Muscle of leg (tissue), 11 donors: ENCODE data around the gene PLA2G4A. TPM values are rescaled to one million over a fixed set of nuclear protein-coding genes. Genes with fewer than 3 reads are reported as not detected.

Experiments
- DNase-seq: peaks from one replicate; pipeline ENCODE4 v3.0.0; 2013
- H3K27ac ChIP-seq: one replicate; pipeline ENCODE4 v1.5.1; 2013; ENCODE audit warnings: mild to moderate bottlenecking, low read length, control low read depth
- H3K27me3 ChIP-seq: one replicate; pipeline ENCODE4 v1.6.1; 2013; ENCODE audit warnings: low read length; ENCODE audit not compliant: control insufficient read depth, insufficient read depth
- H3K36me3 ChIP-seq: one replicate; pipeline ENCODE4 v1.6.1; 2013; ENCODE audit warnings: low read length; ENCODE audit not compliant: control insufficient read depth, insufficient read depth
- H3K4me1 ChIP-seq: one replicate; pipeline ENCODE4 v1.6.1; 2013; ENCODE audit warnings: low read length; ENCODE audit not compliant: control insufficient read depth, insufficient read depth
- H3K4me3 ChIP-seq: one replicate; pipeline ENCODE4 v1.5.1; 2013; ENCODE audit warnings: low read length, control low read depth
- H3K9me3 ChIP-seq: replicated peaks from 2 replicates; pipeline ENCODE4 v1.6.1; 2013; ENCODE audit warnings: low read depth, low read length; ENCODE audit not compliant: control insufficient read depth
- WGBS: methylation state at CpG from one replicate; pipeline ENCODE4 v1.1.5; 2013; ENCODE audit warnings: missing lambda C conversion rate; ENCODE audit not compliant: insufficient coverage; 5-methylcytosine and 5-hydroxymethylcytosine counted together
- polyA plus RNA-seq, 8 donors: library from polyadenylated mRNA; unstranded; fragments of 120-200 nt; gene quantifications; one replicate each; pipeline versions ENCODE4 v1.2.1 to v1.2.3, GENCODE V29; 2013; ENCODE audit warnings: inconsistent platforms in 1 of 8, low replicate concordance in 1 of 8; ENCODE audit not compliant: insufficient read length in 8 of 8, insufficient read depth in 1 of 8
- total RNA-seq: library from RNA; stranded (reverse); fragments of 120-200 nt; gene quantifications from one replicate; pipeline ENCODE4 v1.2.4, GENCODE V29; 2013

The PLA2G4A gene
- total and polyA plus RNA-seq, 9 donors = 2.8 to 7.8 (median 4.1) TPM

DNA sequence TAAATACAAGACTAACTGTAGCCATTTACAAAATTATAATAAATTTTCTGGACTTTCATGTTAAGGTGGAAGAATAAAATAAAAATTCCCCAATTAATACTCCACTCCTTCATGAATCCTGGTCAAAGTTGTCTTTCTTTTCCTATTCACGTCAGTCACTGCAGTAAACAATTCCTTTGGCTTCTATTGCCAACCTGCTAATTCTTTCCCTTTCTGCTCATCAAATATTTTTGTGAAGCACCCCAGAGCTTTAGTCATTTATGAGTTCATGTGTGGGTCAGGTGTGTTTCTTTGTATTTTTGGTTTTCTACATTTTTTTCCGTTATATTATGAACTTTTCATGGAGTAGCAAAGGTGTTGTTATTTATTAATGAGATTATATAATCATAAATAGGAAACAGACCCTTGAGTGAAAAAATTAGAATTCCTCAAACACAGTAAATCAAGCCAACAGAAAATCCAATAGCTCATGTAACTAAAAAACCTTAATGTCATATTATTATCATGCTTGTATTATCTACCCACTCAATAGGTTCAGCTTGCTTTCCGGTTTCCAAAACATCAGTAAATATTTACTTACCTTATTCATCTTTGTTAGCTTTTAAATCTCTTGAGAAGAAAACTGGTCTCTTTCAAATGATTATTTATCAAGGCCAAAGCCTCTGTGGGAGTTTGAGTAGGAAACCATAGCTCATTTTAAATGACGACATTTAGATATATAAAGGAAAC, 29.6 kb upstream of the PLA2G4A start:
- H3K4me3 ChIP-seq = no peak overlapping the region
- DNase-seq = no peak
- no peaks in the 10 kb centered on the region for H3K36me3 ChIP-seq
- H3K9me3 ChIP-seq = peaks cover 2% of the 10 kb centered on the region
- H3K27me3 ChIP-seq = no peaks in the 10 kb centered on the region
- WGBS = no CpG with 5 or more reads among the region's 4 CpGs
- H3K4me1 ChIP-seq = no peaks in the 10 kb centered on the region
- no peak overlapping the region for H3K27ac ChIP-seq

DNA sequence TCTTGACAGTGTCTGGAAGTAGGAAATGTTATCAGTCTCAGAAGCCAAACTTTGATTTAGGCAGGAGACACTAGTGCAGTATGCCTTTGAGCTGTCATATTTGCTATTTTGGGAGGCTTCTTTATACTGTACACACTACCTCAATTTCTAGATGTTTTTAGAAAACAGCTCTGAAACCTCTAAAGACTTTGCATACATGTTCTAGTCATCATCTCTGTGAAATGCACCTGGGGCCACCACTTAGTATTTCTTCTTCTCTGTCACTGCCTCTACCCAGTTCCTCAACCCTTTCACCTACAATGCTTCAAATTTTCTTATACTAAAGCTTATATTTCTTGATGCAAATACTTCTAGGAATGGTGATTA, 29.1 kb upstream of the PLA2G4A start:
- Histone ChIP-seq H3K4me3 (no peak overlapping the region), H3K4me1 (no peaks in the 10 kb centered on the region), H3K9me3 (peaks cover 2% of the 10 kb centered on the region), H3K27me3 (no peaks in the 10 kb centered on the region), H3K36me3 (no peaks in the 10 kb centered on the region), H3K27ac (no peak overlapping the region)
- no peak for DNase-seq

DNA sequence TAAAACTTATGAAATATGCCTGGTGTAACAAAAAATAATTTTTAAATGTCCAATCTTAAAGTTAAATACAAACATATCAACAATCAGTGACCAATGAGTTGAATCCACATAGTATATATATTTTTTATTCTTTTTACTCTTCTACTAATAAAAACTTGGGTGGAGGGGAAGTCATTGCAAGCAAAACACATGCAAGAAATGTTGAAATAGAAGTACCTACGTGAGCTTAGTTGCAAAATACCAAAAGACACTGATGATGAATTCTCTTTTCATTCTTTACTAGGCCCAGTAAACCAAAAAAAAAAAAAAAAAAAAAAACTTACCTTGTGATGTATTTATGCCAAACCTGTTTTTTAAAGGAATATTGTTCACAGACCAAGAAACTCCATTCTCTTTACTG, 26.4 kb upstream of the PLA2G4A start:
- no CpG with 5 or more reads among the region's 1 CpG for WGBS
- H3K9me3 ChIP-seq = no peaks in the 10 kb centered on the region
- no peak for DNase-seq
- H3K4me1 ChIP-seq = no peaks in the 10 kb centered on the region
- H3K27ac ChIP-seq = no peak overlapping the region
- no peaks in the 10 kb centered on the region for H3K36me3 ChIP-seq
- no peaks in the 10 kb centered on the region for H3K27me3 ChIP-seq
- no peak overlapping the region for H3K4me3 ChIP-seq

DNA sequence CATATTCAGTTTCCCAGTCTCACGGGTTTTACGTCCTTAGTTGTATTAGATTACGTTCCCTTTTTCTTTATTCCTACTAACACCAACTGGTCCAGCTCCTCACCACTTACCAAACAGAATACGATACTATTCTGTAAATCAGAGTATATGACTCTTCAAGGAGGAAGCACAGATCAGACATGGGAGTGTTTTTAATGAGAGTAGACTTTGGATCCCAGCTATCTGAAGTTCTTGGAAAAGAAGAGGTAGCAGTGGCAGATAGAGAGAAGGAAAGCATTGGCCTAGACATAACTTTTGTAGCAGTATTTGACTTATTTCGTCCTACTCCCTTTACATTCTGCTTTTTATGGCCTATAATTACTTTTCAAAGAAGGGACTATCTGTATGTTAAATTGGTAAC, 24.1 kb upstream of the PLA2G4A start:
- Histone ChIP-seq H3K27me3 (no peaks in the 10 kb centered on the region), H3K9me3 (no peaks in the 10 kb centered on the region), H3K36me3 (no peaks in the 10 kb centered on the region), H3K4me1 (no peaks in the 10 kb centered on the region), H3K27ac (no peak overlapping the region), H3K4me3 (no peak overlapping the region)
- WGBS = no CpG with 5 or more reads among the region's 5 CpGs
- DNase-seq = no peak

DNA sequence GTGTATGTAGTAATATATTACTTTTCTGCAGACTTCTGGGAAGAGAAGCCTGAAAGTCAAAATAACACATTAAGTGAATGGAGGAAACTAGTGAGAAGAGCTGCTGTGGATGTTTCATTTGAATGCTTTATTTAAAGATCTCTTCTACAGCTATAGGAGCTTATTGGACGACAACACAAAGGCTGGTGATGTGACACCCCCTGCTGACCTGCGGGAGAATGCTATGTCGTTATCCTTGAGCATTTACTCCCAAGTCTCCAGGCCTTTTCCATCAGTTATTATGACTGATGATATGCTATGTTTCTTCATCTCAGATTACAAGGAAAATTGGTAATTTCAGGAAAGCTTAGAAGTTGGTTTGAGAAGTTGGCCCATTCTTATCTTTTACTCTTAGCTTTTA, 22.3 kb upstream of the PLA2G4A start:
- H3K9me3 ChIP-seq = no peaks in the 10 kb centered on the region
- H3K4me1 ChIP-seq = no peaks in the 10 kb centered on the region
- no peaks in the 10 kb centered on the region for H3K36me3 ChIP-seq
- no CpG with 5 or more reads among the region's 3 CpGs for WGBS
- no peaks in the 10 kb centered on the region for H3K27me3 ChIP-seq
- DNase-seq = peak; percentile 25
- H3K4me3 ChIP-seq = no peak overlapping the region
- H3K27ac ChIP-seq = no peak overlapping the region

DNA sequence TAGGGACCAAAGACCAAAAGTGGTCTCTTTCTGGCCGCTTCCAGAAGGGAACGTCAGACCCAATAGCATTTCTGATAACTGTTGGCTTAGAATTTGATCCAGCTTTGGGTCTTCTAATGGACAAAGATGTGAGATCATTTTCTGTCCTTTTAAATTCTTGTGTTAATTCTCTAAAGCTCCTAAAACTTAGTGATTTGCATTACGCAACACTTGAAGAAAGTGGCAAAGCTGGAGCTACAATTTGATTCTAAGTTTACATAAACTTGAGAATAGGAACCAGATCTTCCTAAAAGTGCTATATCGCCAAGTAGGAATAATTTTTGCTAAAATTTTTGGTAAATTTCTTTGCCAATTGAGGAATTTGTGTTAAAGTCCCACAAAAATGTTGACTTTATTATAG, 21.6 kb upstream of the PLA2G4A start:
- Histone ChIP-seq H3K4me1 (no peaks in the 10 kb centered on the region), H3K27ac (no peak overlapping the region), H3K4me3 (no peak overlapping the region), H3K9me3 (no peaks in the 10 kb centered on the region), H3K27me3 (no peaks in the 10 kb centered on the region), H3K36me3 (no peaks in the 10 kb centered on the region)
- DNase-seq = no peak
- 80% methylated on average over 1 of the region's 4 CpGs for WGBS

DNA sequence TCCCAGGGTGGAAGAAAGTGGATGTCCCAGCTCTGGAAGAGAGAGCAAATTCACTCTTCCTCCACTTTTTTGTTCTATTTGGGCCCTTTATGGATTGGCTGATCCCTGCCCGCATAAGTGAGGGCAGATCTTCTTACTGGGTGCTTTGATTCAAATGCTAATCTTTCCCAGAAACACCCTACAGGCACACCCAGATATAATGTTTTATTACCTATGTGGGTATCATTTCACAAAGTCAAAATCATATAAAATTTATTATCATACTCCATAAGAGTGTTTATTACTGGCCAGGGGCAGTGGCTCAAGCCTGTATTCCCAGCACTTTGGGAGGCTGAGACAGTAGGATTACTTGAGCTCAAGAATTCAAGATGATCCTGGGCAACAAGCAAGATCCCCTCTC, 16.9 kb upstream of the PLA2G4A start:
- DNase-seq = no peak
- no peaks in the 10 kb centered on the region for H3K9me3 ChIP-seq
- no peaks in the 10 kb centered on the region for H3K36me3 ChIP-seq
- H3K27ac ChIP-seq = no peak overlapping the region
- no peaks in the 10 kb centered on the region for H3K27me3 ChIP-seq
- no peak overlapping the region for H3K4me3 ChIP-seq
- WGBS = no CpG with 5 or more reads among the region's 1 CpG
- no peaks in the 10 kb centered on the region for H3K4me1 ChIP-seq

DNA sequence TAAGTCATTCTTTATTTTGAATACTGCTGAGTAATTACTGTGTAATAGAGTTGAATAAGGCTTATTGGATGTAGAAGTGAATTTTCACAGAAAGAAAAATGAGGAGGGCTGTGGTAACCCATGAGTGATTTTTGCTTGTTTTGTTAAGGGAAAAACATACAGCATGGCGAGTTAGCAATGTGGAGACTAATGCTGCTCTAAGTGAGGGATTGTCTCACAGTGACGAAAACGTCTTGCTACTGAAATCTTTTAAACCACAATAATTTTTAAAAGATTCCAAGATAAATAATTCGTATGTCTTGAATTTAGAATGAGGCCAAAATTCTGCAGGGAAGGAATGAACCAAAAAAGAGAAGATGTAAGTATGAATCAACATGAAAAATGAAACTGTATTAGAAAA, 16.2 kb upstream of the PLA2G4A start:
- Histone ChIP-seq H3K27ac (no peak overlapping the region), H3K9me3 (no peaks in the 10 kb centered on the region), H3K36me3 (no peaks in the 10 kb centered on the region), H3K4me3 (no peak overlapping the region), H3K4me1 (no peaks in the 10 kb centered on the region), H3K27me3 (no peaks in the 10 kb centered on the region)
- WGBS = no CpG with 5 or more reads among the region's 4 CpGs
- DNase-seq = no peak

DNA sequence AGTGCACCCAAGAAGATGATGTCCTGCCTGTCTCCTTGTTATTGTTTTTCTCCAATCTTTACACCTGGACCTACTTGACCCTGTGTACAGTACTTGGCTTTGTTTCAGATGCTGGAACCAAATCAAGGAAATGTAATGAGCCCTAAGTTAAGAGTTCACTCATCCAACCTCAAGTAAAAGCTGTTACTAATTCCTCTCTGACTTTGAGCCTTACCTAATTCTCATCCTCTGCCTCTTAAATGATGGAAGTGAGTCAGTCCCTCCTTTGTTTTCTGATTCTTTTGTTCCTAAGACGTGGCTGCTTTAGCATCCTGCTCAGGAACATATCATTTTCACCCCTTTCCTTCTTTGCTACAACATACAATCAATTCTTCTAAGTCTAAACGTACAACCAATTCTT, 15.3 kb upstream of the PLA2G4A start:
- no peak for DNase-seq
- Histone ChIP-seq H3K4me3 (no peak overlapping the region), H3K4me1 (no peaks in the 10 kb centered on the region), H3K36me3 (no peaks in the 10 kb centered on the region), H3K27me3 (no peaks in the 10 kb centered on the region), H3K9me3 (no peaks in the 10 kb centered on the region), H3K27ac (no peak overlapping the region)
- WGBS = no CpG with 5 or more reads among the region's 2 CpGs

DNA sequence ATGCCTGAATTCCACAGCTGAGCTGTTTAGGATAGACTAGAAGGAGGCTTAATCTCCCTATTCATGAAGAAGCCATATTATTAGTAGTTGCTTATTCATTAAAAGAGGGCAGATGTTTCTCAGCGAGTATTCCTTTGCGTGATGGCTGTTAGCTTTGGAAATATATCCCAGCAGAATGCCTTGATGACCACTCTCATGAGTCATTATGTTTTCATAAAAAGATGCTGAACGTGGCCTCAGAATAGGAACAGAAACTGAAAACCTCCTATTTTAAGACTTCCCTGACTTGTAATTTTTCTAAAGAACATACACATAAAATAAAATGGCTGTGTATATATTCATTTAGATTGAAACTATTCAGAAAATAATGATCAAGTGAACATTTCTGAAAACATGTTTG, 9.6 kb upstream of the PLA2G4A start:
- H3K9me3 ChIP-seq = no peaks in the 10 kb centered on the region
- 60% methylated on average over 1 of the region's 3 CpGs for WGBS
- no peak overlapping the region for H3K4me3 ChIP-seq
- no peaks in the 10 kb centered on the region for H3K27me3 ChIP-seq
- DNase-seq = peak; percentile 47
- no peaks in the 10 kb centered on the region for H3K36me3 ChIP-seq
- H3K4me1 ChIP-seq = no peaks in the 10 kb centered on the region
- H3K27ac ChIP-seq = no peak overlapping the region

DNA sequence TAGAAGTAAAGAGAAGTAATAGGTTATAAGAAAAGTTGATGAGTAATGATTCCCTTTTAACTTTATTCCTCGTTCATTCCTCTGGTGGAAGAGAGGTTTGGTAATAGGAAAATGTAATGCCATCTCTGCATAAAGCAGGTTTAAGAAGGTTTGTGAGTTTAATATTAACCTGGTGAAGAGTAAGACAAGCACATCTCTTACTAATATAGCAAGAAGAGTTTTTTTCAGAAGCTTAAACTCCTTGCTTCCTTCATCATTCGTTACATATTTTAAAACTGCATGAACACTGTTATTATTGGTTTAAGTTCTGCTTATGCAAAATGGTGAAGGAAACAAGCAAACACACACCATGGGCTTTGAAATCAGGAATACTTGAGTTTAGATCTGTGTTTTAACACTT, 9.2 kb upstream of the PLA2G4A start:
- WGBS = no CpG with 5 or more reads among the region's 2 CpGs

More for the DNA sequence above, 9.2 kb upstream of the PLA2G4A start:
- no peak for DNase-seq
- no peaks in the 10 kb centered on the region for H3K36me3 ChIP-seq
- no peak overlapping the region for H3K4me3 ChIP-seq
- no peaks in the 10 kb centered on the region for H3K27me3 ChIP-seq
- no peak overlapping the region for H3K27ac ChIP-seq
- H3K4me1 ChIP-seq = no peaks in the 10 kb centered on the region
- H3K9me3 ChIP-seq = no peaks in the 10 kb centered on the region
